HEK293T (cell line): ENCODE data around the gene TSPO2.

ENCODE experiments used
- BHLHE40 ChIP-seq: fragments of 450-650 bp; IDR thresholded peaks from 2 replicates; pipeline ENCODE4 v1.6.1; 2016; ENCODE audit warnings: mild to moderate bottlenecking, moderate library complexity, borderline replicate concordance
- CTBP1 ChIP-seq: fragments of 450-650 bp; IDR thresholded peaks from 2 replicates; pipeline ENCODE4 v1.6.1; 2016; ENCODE audit warnings: borderline replicate concordance
- ELF4 ChIP-seq: fragments of 450-650 bp; IDR thresholded peaks from 2 replicates; pipeline ENCODE4 v1.6.1; 2017; ENCODE audit warnings: antibody characterized with exemption
- FOXK2 ChIP-seq: fragments of 450-650 bp; IDR thresholded peaks from 2 replicates; pipeline ENCODE4 v1.6.1; 2016; ENCODE audit warnings: mild to moderate bottlenecking
- HDGF ChIP-seq: fragments of 450-650 bp; IDR thresholded peaks from 2 replicates; pipeline ENCODE4 v1.6.1; 2017; ENCODE audit warnings: antibody characterized with exemption, borderline replicate concordance
- NFRKB ChIP-seq: fragments of 450-650 bp; IDR thresholded peaks from 2 replicates; pipeline ENCODE4 v1.6.1; 2016; ENCODE audit warnings: mild to moderate bottlenecking, moderate library complexity
- SP1 ChIP-seq: fragments of 450-650 bp; IDR thresholded peaks from 2 replicates; pipeline ENCODE4 v1.6.1; 2017

DNA sequence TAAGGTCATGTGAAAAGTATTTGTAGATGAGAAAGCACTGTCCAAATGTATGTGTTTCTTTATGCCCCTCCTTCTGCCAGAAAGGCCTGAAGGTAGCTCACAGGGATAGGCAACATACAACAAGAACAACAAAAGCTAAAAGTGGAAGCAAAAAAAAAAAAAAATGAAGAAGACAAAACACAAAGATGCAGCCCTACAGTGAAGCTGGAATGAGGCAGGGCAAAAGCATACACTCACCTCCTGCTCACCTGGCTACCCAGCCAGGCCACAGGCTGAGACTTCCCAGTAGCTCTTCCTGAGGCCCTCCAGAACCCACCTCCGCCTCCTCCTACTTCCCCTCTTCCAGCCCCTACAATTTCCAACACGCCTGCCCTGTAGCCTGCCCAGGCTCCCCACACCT lies 5.7 kb upstream of the TSPO2 start:
- TF ChIP-seq ELF4 (no peak), HDGF (no peak), BHLHE40 (no peak), CTBP1 (no peak), FOXK2 (no peak), NFRKB (no peak), SP1 (no peak)
